ENCODE measurements around the gene EYS. TPM values are rescaled to one million over a fixed set of nuclear protein-coding genes. Genes with fewer than 3 reads are reported as not detected.

The EYS gene
- total RNA-seq, 1 experiment from 2014 or later: not detected

DNA sequence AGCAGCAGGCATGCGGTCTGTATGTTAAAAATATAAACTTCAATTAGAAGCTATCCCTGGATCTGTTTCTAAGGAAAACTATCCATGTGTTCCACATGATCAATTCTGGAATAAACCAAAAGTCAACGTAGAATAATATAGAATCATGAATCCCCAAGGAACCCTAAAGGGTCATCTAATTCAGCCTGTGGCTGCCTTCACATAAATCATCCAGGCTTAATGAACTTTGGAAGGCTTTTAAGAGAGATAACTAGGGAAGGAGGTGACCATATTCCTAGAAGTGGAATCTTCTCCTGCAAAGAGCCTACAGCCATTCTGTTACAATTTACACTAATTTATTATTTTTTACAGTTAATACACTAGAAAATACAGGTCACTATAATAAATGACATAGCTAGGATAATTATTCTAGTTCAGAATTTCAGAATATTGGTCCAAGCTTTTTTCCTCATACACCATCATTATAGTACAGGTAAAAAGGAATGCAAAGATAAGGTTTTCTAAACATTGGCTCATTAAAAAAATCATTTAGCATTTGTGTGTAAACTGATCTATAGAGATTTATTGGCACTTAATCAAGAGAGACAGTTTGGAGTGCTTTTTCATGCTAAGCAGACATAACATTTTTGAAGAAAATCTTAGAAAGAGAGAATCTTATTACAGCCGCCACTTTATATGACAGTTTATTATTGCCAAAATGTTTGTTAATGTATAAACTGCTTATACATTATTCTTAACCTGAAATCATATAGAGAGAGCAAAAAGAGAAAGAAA lies 1220.3 kb downstream of the EYS start:
- TF ChIP-seq, protein P1, sequence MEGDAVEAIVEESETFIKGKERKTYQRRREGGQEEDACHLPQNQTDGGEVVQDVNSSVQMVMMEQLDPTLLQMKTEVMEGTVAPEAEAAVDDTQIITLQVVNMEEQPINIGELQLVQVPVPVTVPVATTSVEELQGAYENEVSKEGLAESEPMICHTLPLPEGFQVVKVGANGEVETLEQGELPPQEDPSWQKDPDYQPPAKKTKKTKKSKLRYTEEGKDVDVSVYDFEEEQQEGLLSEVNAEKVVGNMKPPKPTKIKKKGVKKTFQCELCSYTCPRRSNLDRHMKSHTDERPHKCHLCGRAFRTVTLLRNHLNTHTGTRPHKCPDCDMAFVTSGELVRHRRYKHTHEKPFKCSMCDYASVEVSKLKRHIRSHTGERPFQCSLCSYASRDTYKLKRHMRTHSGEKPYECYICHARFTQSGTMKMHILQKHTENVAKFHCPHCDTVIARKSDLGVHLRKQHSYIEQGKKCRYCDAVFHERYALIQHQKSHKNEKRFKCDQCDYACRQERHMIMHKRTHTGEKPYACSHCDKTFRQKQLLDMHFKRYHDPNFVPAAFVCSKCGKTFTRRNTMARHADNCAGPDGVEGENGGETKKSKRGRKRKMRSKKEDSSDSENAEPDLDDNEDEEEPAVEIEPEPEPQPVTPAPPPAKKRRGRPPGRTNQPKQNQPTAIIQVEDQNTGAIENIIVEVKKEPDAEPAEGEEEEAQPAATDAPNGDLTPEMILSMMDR (conservative IDR thresholded peaks at IDR 0.05): no peak
- Mint-ChIP-seq H3K27ac (no peak overlapping the region), H3K36me3 (ENCODE audit: insufficient read depth in 1 of 3, low read depth in 3 of 3) (no peaks in the 10 kb centered on the region), H3K4me1 (no peaks in the 10 kb centered on the region), H3K9me3 (no peaks in the 10 kb centered on the region), H3K4me3 (no peak overlapping the region), H3K27me3 (ENCODE audit: low read depth) (no peaks in the 10 kb centered on the region)
- Histone ChIP-seq H3K56ac (ENCODE audit: insufficient read length, low read depth, low read length) (no peak overlapping the region), H2BK120ac (ENCODE audit: low read depth, low read length, poor library complexity, severe bottlenecking) (no peak overlapping the region), H3K9me3 (ENCODE audit: control insufficient read depth, low read depth, low read length) (no peaks in the 10 kb centered on the region), H3K79me1 (ENCODE audit: insufficient read depth, low read depth, low read length, poor library complexity, severe bottlenecking) (no peaks in the 10 kb centered on the region), H4K8ac (replicated peaks; ENCODE audit: insufficient read length, low read depth, low read length) (no peak overlapping the region), H3K14ac (ENCODE audit: insufficient read depth, low read length) (no peak overlapping the region), H2BK12ac (ENCODE audit: insufficient read length, low read depth, low read length) (no peak overlapping the region), H2AFZ (ENCODE audit: low read length) (no peak overlapping the region), H4K20me1 (ENCODE audit: control insufficient read depth, insufficient read depth, insufficient read length) (no peaks in the 10 kb centered on the region), H3K23me2 (ENCODE audit: insufficient read length, low read depth, low read length, poor library complexity, severe bottlenecking) (no peaks in the 10 kb centered on the region), H2BK15ac (ENCODE audit: low read depth, low read length) (no peak overlapping the region), H3K18ac (ENCODE audit: insufficient read length, low read depth, low read length) (no peak overlapping the region), H3K4ac (ENCODE audit: low read depth, low read length) (no peak overlapping the region), H3T11ph (ENCODE audit: low read length) (no peak overlapping the region), H4K91ac (ENCODE audit: insufficient read length, low read depth, low read length) (no peak overlapping the region), H3K27me3 (ENCODE audit: insufficient read depth, low read length) (no peaks in the 10 kb centered on the region), H3K23ac (ENCODE audit: insufficient read length, low read depth, low read length) (no peak overlapping the region), H3K79me2 (ENCODE audit: insufficient read depth, low read length) (no peaks in the 10 kb centered on the region), H3K4me2 (ENCODE audit: insufficient read depth, insufficient read length, low read length) (no peak overlapping the region), H4K5ac (ENCODE audit: insufficient read length, low read depth, low read length) (no peak overlapping the region), H3K9ac (ENCODE audit: extremely low read depth, insufficient read length, low read length) (no peak overlapping the region), H3K27ac (ENCODE audit: insufficient read length, low read depth, low read length) (no peak overlapping the region), H2BK5ac (ENCODE audit: insufficient read length, low read length) (no peak overlapping the region), H3K4me1 (ENCODE audit: insufficient read depth, low read length) (no peaks in the 10 kb centered on the region), H2AK5ac (ENCODE audit: insufficient read length, low read length) (no peak overlapping the region), H2BK20ac (ENCODE audit: low read depth, low read length, poor library complexity, severe bottlenecking) (no peak overlapping the region)
- WGBS (ENCODE audit: extremely low coverage, insufficient read length, low lambda C conversion rate): no CpG with 5 or more reads among the region's 3 CpGs
- DNase-seq: no peak
